Measurements from ENCODE around the gene GORASP2.
"Not testable (repeated sequence)": the region's sequence is repeated elsewhere in the genome, so short reads cannot be mapped to it uniquely, and the experiment has no call there.

GORASP2 gene

DNA sequence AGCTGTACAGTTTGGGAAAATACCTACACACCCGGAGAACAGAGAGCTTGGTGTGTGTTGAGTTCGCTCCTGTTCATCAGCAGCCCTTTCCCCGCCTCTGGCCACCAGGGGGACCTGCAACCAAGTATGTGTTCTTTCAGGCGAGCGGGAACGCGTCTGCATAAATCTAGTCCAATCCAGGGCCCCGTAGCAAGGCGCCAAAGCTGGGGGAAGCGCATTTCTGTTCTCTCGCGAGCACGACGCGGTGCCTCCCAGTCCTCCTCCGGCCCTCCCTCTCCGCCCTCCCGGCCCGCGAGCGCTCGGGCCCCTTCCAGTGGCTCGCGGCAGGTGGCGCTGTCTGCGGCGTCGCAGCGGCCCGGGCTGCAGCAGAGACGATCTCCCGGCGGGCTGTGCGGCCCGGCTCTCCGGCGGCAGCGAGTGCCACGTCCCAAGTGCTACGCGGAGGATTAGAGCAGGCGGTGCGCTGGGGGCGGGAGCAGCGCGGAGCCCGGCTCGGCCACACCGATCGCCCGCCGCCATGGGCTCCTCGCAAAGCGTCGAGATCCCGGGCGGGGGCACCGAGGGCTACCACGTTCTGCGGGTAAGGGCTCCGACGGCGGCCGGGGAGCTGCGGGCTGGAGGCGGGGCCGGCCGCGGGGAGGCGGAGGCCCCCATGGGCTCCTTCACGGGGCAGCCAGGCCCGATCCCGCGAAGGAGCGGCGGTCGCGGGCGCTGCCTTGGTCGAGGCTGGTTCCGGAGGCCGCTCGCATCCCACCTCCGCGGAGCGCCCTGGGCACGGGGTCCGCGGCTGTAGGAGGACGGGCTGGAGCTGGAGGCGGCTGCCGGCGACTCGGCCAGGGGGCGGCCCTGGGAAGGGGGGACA is at the start of gene GORASP2:
Gene GORASP2 (plus strand): TSS at position 430 of the 862 bp plus-strand sequence. CDS start 88 bp downstream, at position 518.
- DNase-seq = peak; percentile 99

DNA sequence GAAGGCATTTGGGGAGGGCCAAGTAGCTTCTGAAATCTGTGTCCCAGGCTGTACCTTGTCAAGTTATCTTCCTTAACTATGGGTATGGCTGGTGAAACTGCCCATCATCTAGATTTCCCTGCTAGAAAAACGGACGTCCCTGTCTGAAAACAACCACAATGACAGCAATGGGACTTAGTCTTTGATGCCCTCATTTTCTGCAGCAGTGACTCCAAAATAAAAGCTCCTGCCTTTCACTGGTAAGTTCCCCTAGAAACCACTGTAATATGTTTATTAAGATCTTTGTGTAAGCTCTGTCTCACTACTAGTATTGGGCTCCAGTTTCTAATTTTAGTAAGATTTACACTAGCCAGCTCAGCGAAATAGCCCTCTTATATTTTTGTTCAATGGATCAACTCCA is 47.2 kb upstream of the GORASP2 start:
- DNase-seq = no peak

DNA sequence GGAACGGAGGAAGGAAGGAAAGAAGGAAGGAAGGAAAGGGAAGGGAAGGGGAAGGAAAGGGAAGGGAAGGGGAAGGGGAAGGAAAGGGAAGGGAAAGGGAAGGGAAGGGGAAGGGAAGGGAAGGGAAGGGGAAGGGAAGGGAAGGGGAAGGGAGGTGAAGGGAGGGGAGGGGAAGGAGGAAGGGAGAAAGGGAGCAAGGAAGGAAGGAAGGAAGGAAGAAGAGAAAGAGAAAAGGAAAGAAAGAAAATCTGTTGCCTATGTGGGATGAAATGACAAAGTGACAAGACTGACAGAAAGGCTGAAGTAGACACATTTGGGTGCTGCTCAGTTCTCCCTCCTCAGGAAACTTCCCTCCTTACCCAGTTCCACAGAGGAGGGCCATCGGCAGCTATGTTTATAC is 46.3 kb upstream of the GORASP2 start:
- DNase-seq = no peak

DNA sequence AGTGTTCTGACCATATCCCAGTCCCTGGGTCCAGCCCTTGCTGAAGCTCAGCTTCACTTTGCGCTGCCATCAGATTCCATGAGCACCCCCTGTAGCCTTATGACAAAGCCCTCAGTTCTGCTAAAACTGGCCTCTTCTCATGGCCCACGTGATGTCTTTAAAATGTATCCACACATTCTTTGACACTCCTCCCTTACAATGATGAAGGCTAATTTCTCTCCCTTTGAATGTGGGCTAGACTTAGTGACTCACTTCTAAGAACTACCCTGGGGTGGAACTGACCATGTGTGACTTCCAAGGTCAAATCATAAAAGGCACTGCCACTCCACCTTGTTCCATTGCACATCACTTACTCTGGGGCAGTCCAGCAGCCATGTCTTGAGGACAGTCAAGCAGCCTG is 45.4 kb upstream of the GORASP2 start:
- DNase-seq = no peak

DNA sequence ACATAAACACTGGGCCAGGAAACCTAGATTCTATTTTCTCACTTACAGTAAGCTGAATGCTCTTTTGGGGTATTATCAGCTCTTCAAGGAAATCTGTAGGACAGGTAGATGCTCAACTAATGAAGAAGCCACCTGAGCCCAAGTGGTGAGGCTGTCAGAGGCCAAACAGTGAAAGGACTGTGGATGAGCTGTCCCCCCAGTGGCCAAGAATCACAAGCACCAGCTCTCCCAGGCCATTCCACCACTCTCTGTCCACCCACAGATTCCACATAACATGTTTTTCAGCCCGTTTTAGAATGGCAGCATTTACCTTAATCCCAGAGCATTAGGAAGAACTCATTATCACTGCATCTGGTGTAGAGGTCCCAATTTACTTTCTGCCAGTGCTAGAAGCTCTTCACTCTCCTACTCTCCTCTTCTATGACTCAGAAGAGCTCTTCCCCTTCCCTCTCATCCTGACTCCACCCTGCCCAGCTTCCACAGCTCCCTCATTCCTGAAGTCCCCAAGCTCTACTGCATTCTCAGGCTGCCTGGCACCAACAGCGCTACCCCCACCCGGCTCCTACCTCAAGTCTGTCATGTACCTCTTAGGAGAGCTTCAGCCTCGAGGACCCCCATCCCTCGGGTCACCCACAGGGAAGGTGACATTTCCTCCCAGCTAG is 43.8 kb upstream of the GORASP2 start:
- DNase-seq = no peak

DNA sequence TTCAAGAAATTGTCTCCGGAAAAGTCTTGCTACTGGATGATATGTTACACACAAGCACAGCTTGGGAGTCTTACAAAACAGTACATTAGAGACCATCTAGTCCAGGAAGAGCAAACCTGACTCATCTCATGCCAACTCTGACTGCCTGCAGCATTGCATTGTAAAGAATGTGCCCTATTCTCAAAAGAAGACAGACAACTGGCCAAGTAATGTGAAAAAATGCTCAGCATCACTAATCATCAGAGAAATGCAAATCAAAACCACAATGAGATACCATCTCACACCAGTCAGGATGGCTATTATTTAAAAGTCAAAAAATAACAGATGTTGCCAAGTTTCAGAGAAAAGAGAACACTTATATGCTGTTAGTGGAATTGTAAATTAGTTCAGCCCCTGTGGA is 42.7 kb upstream of the GORASP2 start:
- DNase-seq = no peak

DNA sequence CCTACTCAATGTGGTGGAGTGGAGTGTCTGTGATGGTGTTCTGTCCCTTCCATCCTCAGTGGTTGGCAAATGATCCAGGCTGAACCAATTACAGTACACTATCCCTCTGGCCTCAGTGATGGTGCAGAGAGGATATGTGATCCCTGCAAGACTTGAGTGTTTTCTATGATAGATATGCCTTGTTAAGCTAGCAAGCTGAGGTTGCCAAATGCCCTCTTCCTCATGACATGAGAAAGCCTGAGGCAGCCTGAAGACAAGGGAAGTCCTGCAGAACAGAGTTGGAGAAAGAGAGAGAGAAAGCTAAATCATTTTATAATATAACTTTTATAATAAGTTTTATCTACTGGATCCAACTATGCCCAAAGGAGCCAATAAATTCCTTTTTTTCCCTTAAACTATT is 41.6 kb upstream of the GORASP2 start:
- no peak for DNase-seq

DNA sequence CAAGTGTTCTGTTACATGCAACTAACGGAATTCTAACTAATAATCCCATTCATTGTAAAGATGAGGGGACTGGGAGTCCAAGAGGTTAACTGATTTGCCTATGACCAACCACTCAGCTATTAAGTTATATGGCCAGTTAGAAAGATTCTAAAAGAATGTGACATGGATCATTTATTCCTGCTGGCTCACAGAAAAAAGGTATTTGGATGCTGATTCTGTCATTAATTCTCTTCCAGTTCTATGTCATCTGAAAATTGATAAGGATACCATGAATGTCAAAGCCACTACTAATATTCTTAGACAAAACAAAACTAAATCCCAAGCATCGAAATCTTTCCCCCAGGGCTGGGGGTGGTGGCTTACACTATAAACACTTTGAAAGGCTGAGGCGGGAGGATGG is 41.2 kb upstream of the GORASP2 start:
- DNase-seq = no peak

DNA sequence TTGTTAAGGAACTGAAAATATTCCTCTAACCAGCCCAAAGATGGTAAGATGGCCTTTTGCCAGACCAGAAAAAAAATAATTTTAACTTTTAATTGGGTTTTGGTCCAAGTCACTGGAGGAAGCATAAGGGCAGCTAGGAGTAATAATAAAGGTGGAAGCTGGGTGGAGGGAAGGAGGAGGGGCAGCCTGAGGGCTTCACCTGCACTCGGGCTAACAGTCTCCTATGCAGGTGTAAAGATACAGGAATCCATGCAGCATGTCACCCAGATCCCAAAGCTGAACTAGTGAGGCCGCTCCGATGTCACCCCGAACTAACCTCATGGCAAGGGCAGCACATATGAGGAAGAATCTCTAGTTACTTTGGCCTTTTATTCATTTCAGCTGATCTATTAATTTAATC is 37.2 kb upstream of the GORASP2 start:
- no peak for DNase-seq

DNA sequence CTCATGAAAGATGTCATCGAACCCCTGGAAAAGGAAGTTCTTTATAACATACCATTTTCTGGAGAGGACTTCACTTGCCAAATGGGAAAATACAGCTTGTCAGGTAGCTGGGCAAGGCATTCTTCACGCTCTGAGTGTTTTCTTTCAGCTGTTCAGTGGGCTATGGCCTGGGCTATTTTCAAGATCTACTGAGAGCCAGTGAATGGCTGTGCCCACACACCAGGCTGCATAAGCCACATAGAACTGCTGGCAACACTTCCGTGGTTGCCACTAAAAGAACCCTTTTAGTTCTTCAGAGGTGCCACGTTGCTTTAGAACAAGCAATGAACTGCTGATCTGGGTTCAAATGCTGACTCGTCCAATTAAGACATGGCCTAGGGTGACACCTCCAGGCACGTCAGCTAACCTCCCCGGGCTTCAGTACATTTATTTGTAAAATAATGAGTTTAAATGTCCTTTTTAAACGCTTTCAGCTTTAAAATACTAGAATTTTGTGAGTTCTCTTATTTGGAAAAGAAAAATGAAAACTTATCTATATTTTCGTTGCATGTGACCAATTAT is 36.6 kb upstream of the GORASP2 start:
- DNase-seq = no peak

DNA sequence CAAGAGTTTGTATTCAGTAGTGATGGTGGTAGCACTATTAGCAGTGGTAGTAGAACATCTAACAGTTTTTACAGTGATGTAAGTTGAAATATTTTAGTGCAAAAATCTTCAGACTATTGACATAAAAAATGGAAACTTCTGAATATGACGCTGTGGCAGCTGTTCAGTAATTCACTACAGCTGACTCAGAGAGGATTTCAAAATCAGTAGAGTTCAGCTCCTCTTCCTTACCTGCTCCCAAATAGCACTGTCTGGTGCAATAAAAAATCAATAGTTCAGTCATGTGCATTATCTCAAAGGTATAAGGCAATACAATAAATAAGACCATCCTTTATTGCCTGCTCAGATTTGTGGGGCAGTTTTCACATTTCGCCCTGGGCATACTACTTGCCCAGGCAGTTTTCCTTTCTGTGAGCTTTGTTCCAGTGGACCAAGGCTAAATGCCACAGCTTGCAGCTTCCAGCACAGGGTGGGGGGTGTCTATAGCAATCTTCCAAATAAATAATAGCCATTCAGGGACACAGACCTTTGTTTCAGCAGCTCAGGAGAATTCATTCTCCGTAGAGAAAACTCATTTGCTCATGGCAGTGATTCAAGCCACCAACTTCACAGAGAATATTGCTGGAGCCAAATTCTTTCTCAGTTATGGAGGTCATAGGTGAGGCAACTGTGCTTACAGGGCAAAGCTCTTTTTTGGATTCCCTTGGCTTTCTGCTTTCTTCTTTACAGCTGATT is 33.9 kb upstream of the GORASP2 start:
- DNase-seq = no peak

DNA sequence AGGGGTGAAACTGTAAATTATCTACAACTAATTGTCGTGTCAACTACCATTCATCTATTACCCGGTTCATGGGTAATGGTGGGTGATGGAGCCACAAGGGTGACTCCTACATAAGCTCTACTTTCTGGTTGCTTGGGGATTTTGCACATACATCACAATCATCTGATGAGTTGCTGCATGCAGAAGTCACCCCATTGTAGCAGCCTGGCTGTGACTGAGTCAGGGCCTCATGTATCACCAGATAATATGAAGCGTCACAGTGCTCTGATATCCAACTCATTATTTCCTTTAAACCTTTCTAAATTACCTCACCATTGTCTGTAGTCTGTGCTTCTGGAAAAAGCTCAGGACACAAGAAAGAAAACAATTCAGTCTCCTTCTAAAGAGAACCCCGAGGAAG is 32.4 kb upstream of the GORASP2 start:
- no peak for DNase-seq

DNA sequence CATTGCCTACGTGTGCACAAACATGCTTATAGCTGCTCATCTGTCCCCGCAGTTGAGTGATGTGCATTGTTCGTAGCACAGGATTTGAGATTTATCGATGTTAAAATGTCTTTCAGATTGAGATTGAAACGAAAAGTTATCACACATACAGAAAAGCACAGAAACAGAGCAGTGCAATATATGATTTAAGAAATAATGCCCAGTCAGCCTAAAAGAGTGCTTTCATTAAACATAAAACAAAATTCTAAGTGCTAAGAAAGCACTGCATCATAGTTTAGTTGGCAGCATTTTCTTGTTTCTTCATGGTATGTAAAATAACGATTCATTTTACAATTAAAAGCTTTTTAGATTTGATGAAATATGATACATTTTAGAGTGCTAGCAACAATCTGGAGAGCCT is 31.9 kb upstream of the GORASP2 start:
- no peak for DNase-seq

DNA sequence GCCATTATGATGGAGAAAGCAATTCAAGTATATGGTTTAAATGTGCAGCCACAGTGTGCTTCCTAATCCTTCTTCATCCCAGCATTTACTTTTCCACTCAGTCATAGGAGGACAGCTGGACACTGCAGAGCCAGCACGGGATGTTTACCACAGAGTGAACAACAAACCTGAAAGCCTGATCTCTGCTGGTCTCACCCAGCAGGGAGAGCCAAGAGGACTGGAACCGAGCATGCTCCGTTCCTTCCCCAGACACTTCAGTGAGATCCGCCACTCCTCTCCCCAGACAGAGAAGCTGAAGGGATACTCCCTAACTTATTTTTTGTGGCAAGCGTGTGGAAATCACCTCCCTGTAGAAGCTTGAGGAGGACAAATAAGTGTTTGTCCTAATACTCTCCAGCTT is 23.2 kb upstream of the GORASP2 start:
- DNase-seq = no peak

DNA sequence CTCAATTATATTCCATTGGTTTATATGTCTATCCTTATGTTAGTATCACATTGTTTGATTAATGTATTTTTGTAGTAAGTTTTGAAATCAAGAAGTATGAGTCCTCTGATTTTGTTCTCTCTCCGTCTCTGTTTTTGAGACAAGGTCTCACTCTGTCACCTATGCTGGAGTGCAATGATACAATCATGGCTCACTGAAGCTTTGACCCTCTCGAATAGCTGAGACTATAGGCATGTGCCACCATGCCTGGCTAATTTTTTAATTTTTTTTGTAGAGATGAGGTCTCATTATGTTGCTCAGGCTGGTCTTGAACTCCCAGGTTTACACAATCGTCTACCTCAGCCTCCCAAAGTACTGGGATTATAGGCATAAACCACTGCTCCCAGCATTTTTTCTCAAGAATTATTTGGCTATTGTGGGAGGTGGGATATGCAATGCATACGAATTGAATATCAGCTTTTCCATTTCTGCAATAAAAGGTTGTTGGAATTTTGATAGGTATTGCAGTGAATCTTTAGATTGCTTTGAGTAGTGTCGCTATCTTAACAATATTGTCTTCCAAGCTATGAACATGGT is 17.7 kb upstream of the GORASP2 start:
- no peak for DNase-seq

DNA sequence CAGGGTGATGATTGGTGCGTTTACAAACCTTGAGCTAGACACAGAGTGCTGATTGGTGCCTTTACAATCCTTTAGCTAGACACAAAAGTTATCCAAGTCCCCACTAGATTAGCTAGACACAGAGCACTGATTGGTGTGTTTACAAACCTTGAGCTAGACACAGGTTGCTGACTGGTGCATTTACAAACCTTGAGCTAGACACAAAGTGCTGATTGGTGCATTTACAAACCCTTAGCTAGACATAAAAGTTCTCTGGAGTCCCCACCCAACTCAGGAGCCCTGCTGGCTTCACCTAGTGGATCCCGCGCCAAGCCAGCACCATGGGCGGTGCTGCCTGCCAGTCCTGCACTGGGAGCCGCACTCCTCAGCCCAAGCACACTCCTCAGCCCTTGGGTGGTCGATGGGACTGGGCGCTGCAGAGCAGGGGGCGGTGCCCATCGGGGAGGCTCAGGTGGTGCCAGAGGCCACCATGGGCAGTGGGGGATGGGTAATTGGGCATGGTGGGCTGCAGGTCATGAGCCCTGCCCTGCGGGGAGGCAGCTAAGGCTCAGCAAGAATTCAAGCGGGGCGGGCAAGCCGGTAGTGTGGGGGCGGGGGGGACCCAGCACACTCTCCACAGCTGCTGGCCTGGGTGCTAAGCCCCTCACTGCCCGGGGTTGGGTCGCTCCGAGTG is 13.9 kb upstream of the GORASP2 start:
- DNase-seq = not testable (repeated sequence)

DNA sequence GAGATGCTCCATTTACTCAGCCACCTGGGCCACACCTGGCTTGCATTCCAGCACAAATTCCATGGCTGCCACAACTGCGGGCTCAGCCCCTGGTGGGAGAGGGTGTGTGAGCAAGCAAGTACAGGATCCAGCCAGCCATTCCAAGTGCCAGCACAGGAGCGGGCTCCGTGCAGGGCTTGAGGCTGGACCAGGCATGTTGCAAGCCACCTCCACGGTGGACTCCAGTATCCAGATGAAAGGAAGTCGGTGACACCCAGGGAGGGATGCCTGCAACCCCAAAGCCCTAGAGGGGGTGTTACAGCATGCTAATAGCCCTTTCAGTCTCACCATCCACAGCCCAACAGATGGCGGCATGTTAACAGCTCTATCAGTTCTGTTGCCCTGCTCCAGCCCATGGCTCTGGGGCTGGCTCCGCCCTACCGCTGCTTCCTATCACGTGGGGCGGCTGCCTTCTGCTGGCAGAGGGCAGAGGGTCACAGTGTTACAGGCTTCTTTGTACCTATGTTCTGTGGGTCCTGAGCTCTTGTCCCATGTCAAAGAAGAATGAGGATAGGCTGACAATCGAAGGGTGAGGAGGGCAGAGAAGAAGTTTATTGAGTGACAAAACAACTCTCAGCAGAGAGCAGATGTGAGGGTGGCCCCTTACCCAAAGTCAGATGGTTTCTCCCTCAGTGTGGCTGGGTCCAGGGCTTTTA is 11.7 kb upstream of the GORASP2 start:
- no peak for DNase-seq

DNA sequence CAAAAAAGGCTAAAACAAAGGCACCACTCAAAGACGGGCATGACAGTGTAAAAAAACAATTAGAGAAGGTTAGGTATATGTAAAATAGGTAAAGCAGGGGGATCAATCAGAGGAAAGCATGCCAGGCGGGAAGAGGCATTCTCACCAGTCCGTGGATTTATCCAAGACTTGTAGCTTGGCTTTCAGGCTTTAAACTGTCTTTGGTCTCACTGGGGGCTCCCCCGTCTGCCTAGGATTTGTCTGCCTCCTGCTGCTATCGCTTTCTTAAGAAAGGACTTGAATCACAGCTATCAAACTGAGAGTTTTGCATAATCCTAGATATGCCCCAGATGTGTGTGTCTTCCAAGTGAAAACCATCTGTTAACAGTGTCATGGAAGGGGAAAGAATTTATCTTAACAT is 11.1 kb upstream of the GORASP2 start:
- DNase-seq = no peak

DNA sequence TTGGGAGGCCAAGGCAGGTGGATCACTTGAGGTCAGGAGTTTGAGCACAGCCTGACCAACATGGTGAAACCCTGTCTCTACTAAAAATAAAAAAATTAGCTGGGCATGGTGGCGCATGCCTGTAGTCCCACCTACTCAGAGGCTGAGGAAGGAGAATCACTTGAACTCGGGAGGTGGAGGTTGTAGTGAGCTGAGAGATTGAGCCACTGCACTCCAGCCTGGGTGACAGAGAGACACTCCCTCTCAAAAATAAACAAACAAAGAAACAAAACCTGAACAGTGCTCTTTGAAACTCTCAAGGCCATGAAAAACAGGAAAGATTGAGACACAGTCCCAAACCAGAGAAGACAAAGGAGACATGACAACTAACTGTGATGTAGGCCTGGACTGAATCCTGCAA is 7.2 kb upstream of the GORASP2 start:
- DNase-seq = not testable (repeated sequence)

DNA sequence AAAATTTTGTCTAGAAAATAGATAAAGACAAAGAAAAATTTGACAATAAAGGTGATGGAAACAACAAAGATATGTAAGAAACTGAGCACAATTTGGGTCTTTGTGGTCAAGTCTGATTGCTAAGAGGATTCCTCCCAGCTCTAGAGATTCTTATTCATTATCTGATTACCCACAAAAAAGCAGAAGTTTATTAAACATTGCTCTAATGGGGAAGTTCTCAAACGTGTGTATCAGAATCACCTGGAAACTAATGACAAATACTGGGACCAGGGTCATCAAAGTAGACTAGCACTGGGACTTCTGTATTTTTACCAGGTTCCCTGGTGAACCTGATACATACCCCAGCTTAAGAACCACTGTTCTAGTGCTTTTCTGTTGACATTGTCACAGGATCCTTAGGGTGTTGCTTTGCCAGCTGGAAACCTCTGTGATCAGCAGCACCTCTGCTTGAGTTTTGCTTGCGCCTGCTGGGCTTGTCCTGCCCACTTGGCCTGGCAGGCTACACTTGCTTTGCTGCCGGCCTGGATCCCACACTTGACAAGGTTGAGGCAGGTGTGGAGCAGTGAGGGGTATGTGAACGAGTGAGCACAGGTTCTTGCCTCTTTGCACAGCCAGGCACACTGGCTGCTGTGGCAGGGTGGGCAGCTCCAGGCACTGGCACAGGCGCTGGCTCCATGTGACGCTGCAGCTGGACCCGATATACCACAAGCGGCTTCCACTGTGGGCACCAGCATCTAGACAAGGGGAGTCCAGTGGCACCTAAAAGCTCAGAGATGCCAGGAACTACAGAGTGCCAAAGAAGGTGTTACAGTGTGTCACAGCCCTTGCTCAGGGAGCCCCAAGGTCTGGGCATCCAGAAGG is 6.2 kb upstream of the GORASP2 start:
- peak; percentile 12 for DNase-seq

DNA sequence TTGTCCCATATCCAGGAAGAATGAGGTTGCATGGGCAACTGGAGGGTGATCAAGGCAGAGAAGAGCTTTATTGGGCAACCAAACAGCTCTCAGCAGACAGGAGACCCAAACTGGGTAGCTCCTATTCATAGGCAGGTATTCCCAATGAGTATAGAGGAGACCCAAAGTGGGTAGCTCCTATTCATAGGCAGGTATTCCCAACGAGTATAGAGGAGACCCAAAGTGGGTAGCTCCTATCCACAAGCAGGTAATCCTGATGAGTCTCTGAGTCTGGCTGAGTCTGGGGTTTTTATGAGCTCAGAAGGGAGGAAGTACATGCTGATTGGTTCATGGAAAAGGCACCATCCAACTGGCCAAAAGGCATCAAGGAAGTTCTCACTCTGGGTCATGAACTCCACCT is 5.3 kb upstream of the GORASP2 start:
- peak; percentile 1 for DNase-seq
